ENCODE data around the gene U2SURP. TPM values are rescaled to one million over a fixed set of nuclear protein-coding genes. Genes with fewer than 3 reads are reported as not detected.

The U2SURP gene
- total RNA-seq, 1 experiment from 2014 or later, result 168 TPM

DNA sequence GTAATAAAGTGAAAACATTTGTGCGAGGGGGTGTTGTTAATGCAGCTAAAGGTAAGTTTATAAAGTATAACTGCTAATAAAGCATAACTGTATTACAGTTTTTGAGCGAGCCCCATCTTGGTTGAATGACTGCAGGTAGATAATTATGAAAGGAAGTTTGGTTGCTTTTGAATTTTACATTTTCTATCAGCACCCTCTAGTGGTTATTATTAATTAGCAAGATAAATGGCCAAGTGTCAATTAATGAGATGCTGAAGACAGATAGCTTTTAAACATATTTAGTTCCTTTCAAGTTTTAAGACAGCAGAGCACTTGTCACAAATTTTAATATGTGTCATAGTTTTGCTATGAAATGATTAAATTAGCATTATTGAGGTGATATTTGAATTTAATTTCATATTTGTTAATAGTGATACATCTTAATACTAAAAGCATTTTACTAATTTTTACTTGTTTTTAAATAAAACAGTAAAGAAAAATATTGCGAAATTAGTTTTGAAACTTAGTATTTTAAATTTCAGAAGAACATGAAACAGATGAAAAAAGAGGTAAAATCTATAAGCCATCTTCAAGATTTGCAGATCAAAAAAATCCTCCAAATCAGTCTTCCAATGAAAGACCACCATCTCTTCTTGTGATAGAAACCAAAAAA, 15.1 kb downstream of the U2SURP start:
- no peak overlapping the region for H3K23ac ChIP-seq (ENCODE audit: insufficient read length, low read depth, low read length)
- H4K5ac ChIP-seq (ENCODE audit: insufficient read length, low read depth, low read length), result no peak overlapping the region
- H3K56ac ChIP-seq (ENCODE audit: insufficient read length, low read depth, low read length), result no peak overlapping the region
- no peak overlapping the region for H2BK120ac ChIP-seq (ENCODE audit: low read depth, low read length, poor library complexity, severe bottlenecking)
- H3K27me3 ChIP-seq (ENCODE audit: insufficient read depth, low read length), result no peaks in the 10 kb centered on the region
- no peak overlapping the region for H4K8ac ChIP-seq (replicated peaks; ENCODE audit: insufficient read length, low read depth, low read length)
- no peak overlapping the region for H2BK5ac ChIP-seq (ENCODE audit: insufficient read length, low read length)
- no CpG with 5 or more reads among the region's 3 CpGs for WGBS (ENCODE audit: extremely low coverage, insufficient read length, low lambda C conversion rate)
- H3K27ac Mint-ChIP-seq, result no peak overlapping the region
- no peak overlapping the region for H4K91ac ChIP-seq (ENCODE audit: insufficient read length, low read depth, low read length)
- H3K4me1 ChIP-seq (ENCODE audit: insufficient read depth, low read length), result no peaks in the 10 kb centered on the region
- H3K18ac ChIP-seq (ENCODE audit: insufficient read length, low read depth, low read length), result no peak overlapping the region
- no peak overlapping the region for H2AK5ac ChIP-seq (ENCODE audit: insufficient read length, low read length)
- H2BK15ac ChIP-seq (ENCODE audit: low read depth, low read length), result no peak overlapping the region
- no peak overlapping the region for H3K14ac ChIP-seq (ENCODE audit: insufficient read depth, low read length)
- no peaks in the 10 kb centered on the region for H3K27me3 Mint-ChIP-seq (ENCODE audit: low read depth)
- H3T11ph ChIP-seq (ENCODE audit: low read length), result no peak overlapping the region
- no peak for DNase-seq
- no peak overlapping the region for H3K4me2 ChIP-seq (ENCODE audit: insufficient read depth, insufficient read length, low read length)
- peaks cover 39 to 72% (median 72%) of the 10 kb centered on the region in 3 experiments for H3K36me3 Mint-ChIP-seq (ENCODE audit: insufficient read depth in 1 of 3, low read depth in 3 of 3)
- H4K20me1 ChIP-seq (ENCODE audit: control insufficient read depth, insufficient read depth, insufficient read length), result no peaks in the 10 kb centered on the region
- no peak overlapping the region for H2BK12ac ChIP-seq (ENCODE audit: insufficient read length, low read depth, low read length)
- H3K23me2 ChIP-seq (ENCODE audit: insufficient read length, low read depth, low read length, poor library complexity, severe bottlenecking), result no peaks in the 10 kb centered on the region
- TF ChIP-seq, protein P1, sequence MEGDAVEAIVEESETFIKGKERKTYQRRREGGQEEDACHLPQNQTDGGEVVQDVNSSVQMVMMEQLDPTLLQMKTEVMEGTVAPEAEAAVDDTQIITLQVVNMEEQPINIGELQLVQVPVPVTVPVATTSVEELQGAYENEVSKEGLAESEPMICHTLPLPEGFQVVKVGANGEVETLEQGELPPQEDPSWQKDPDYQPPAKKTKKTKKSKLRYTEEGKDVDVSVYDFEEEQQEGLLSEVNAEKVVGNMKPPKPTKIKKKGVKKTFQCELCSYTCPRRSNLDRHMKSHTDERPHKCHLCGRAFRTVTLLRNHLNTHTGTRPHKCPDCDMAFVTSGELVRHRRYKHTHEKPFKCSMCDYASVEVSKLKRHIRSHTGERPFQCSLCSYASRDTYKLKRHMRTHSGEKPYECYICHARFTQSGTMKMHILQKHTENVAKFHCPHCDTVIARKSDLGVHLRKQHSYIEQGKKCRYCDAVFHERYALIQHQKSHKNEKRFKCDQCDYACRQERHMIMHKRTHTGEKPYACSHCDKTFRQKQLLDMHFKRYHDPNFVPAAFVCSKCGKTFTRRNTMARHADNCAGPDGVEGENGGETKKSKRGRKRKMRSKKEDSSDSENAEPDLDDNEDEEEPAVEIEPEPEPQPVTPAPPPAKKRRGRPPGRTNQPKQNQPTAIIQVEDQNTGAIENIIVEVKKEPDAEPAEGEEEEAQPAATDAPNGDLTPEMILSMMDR (conservative IDR thresholded peaks at IDR 0.05), result peak; percentile 66
- H3K4me3 Mint-ChIP-seq, result no peak overlapping the region
- H3K4ac ChIP-seq (ENCODE audit: low read depth, low read length), result no peak overlapping the region
- H3K9ac ChIP-seq (ENCODE audit: extremely low read depth, insufficient read length, low read length), result no peak overlapping the region
- H2AFZ ChIP-seq (ENCODE audit: low read length), result no peak overlapping the region
- H3K4me1 Mint-ChIP-seq, result no peaks in the 10 kb centered on the region
- H3K27ac ChIP-seq (ENCODE audit: insufficient read length, low read depth, low read length), result no peak overlapping the region
- H2BK20ac ChIP-seq (ENCODE audit: low read depth, low read length, poor library complexity, severe bottlenecking), result no peak overlapping the region
- H3K9me3 Mint-ChIP-seq, result peaks cover 0 to 3% of the 10 kb centered on the region in 2 experiments; a peak in 2 of 5 replicates
- no peaks in the 10 kb centered on the region for H3K9me3 ChIP-seq (ENCODE audit: control insufficient read depth, low read depth, low read length)
- H3K79me1 ChIP-seq (ENCODE audit: insufficient read depth, low read depth, low read length, poor library complexity, severe bottlenecking), result peaks cover 4% of the 10 kb centered on the region
- H3K79me2 ChIP-seq (ENCODE audit: insufficient read depth, low read length), result peaks cover 2% of the 10 kb centered on the region; the same call in 1 of the 2 replicates

Data from H9 (cell line).